ENCODE results near the gene HOXB1.
"Not testable (repeated sequence)": the region's sequence is repeated elsewhere in the genome, so short reads cannot be mapped to it uniquely, and the experiment has no call there.

HOXB1 gene

DNA sequence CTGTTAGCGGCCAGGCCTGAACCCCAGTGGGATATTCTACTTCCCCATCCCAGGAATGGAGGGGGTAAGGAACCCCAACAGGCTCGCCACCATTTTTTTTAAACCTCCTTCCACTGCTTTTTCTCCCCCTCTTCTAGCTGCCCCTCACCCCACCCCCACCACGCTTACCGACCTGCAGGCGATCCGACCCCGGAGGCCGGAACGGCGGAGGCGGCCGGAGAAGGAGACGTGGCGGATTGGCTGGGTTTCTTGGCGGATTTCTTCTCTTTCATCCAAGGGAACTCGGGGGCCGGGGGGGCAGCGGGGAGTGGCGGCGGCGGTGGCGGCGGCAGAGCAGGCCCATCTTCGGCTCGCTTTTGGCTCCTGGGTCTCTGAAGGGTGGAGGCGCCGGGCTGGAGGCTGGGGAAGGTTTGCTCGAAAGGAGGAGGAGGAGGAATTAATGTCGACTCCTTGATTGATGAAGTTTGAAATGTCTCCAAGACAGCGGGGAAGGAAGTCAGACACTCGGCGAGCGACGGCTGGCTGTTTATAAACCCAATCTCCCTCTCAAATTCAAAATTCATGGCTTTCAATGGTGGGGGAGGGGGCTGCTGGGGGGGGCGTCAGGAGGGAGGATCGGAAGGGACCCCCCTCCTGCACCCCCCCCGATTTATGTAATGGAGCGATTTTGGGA, 13.7 kb upstream of the HOXB1 start:
- no peak for DNase-seq (ENCODE audit: low read depth in 2 of 2, low spot score in 1 of 2)

DNA sequence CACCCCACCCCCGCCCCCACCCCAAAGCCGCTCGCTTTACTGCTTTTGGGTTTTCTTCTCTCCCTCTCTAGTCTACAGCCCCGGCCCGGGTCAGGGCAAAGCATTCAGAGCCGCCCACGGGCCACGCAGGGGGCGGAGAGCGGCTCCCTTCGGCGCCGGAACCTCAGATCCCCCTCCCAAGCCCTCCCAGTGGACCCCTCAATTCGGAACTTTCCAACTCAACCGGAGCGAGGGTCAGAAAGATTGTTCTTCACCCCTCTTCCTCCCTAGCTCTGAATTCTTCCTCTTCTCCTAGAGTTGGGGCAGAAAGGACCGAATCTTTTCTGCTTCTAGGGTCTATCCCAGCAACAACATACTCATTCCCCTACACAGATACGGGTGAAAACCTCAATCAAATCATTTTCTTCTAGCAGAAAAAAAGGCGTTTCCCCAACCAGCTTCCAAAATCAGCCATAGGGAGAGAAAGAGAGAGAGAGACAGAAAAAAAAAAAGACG, 13.1 kb upstream of the HOXB1 start:
- no peak for DNase-seq (ENCODE audit: low read depth in 2 of 2, low spot score in 1 of 2)

- peak in 1 of 2 donors; percentile 14 for DNase-seq (ENCODE audit: low read depth in 2 of 2, low spot score in 1 of 2)
Measured at GRCh38 chr17:48543107-48543853, 12.5 kb upstream of the HOXB1 start.

DNA sequence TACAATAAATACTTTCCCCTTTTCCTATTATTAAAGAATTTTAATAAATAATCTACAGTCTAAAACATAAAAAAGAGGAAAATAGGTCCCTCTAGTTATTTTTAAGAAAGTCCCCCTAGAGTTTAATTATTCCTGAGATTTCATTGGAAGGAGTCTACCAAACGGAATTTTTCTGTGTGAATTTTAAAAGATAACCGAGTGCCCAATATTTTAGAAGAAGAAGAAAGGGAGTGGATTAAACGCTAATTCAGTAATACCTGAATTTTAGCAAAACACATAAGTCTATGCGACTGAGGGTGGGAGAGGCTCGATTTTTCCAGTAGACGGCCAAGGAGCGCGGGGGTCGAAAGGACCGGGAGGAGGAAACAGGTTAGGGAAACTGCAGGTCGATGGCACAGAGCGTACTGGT, 11.9 kb upstream of the HOXB1 start:
- no peak for DNase-seq (ENCODE audit: low read depth in 2 of 2, low spot score in 1 of 2)

DNA sequence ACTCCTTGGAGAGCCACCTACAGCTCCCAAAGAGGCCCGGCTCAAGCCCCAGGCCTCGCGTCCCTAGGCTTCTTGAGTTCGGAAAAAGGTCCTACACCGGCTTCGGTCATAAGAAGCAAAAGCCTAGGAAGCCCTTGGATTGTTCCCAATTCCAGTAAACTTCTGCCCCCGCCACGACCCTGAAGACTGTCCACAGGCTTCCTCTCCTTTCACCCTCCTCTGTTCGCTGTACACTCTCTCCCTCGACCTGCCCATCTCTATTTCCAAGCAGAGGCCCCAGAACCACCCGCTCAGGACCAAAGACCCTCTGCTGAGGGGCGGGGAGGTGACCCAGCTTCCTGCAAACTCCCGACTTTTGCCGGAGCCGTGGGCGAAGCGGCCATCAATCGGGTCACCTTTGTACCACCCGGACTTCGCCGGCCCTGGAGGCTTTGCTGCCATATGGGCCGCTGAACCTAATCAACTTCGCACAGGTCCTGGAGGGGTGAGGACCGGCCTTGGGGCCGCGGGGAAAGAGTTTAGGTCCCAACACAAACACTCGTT, 11.4 kb upstream of the HOXB1 start:
- DNase-seq (ENCODE audit: low read depth in 2 of 2, low spot score in 1 of 2), result no peak

- DNase-seq (ENCODE audit: low read depth in 2 of 2, low spot score in 1 of 2), result no peak
Measured at GRCh38 chr17:48541577-48542113, 10.8 kb upstream of the HOXB1 start.

- DNase-seq (ENCODE audit: low read depth in 2 of 2, low spot score in 1 of 2), result no peak
Measured at GRCh38 chr17:48541036-48541576, 10.3 kb upstream of the HOXB1 start.

DNA sequence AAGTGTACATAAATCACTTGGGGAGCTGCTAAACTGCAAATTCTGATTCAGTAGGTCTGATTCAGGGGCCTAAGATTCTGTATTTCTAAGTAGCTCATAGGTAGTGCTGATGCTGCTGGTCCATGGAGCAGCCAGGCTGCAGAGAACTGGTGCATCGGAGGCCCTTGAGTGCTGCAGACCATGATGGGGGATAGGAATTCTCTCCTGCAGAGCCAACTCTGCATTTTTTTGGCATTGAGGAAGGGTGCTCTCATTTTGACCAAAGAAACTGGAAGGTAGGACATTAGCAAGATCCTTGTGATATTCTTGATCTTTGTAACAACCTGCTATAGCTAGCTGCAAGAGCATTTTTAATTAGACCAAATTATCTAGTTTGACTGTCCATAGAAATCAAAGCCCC, 9.4 kb upstream of the HOXB1 start:
- DNase-seq (ENCODE audit: low read depth in 2 of 2, low spot score in 1 of 2), result no peak

- DNase-seq (ENCODE audit: low read depth in 2 of 2, low spot score in 1 of 2), result no peak
Measured at GRCh38 chr17:48539177-48539576, 8.4 kb upstream of the HOXB1 start.

- DNase-seq (ENCODE audit: low read depth in 2 of 2, low spot score in 1 of 2), result no peak
Measured at GRCh38 chr17:48537316-48537715, 6.5 kb upstream of the HOXB1 start.

GRCh38 chr17:48535793-48536559, 5.2 kb upstream of the HOXB1 start:
- not testable (repeated sequence) for DNase-seq (ENCODE audit: low read depth in 2 of 2, low spot score in 1 of 2)

GRCh38 chr17:48532261-48532660, 1.4 kb upstream of the HOXB1 start:
- DNase-seq (ENCODE audit: low read depth in 2 of 2, low spot score in 1 of 2), result no peak

GRCh38 chr17:48530208-48530886, 464 bp downstream of the HOXB1 start:
- DNase-seq (ENCODE audit: low read depth in 2 of 2, low spot score in 1 of 2), result no peak

DNA sequence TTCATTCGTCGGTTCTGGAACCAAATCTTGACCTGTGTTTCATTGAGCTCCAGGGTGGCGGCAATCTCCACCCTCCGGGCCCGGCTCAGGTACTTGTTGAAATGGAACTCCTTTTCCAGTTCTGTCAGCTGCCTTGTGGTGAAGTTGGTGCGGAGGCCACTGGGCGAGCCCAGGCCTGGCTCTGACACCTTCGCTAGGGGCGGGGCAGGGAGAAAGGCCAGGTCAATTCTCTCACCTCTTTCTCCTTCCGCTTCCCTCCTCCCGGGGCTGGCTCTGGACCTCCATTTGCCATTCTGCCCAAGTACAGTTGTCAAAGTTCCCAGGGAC, 1.2 kb downstream of the HOXB1 start:
- DNase-seq (ENCODE audit: low read depth in 2 of 2, low spot score in 1 of 2), result no peak

DNA sequence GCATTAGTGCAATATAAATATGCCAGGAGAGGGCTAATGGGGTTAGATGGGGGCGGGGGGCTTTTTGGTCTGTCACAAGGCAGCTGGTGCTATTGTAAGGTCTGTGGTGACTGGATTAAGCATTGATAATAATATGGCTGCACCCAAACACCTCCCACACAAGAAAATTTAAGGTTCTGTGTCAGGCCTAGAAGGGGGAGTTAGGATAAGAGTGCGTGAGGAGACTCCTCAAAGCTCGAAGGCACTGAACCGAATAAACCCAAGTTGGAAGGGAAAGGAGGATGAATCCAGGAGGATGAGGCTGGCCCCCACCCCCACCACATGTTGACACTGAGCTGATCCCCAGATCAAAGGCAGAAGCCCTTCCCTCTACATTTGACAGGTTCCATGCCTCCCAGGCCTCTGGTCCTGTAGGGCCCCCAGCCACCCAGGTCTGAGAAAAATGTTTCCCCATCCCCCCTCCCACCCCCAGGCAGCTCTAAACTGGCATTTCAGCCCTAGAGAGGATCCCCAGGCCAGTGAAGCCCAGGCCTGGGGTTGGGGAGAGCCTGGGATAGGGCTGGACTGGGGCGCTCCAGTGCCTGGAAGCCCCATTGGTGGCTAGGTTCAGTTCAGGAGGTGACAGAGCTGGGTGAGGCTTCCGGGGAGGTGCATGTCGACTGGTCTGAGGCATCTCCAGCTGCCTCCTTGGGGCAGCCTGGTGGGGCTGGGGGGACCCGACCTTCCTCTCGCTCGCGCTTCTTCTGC, 1.7 kb downstream of the HOXB1 start:
- DNase-seq (ENCODE audit: low read depth in 2 of 2, low spot score in 1 of 2), result no peak

GRCh38 chr17:48528153-48528935, 2.5 kb downstream of the HOXB1 start:
- DNase-seq (ENCODE audit: low read depth in 2 of 2, low spot score in 1 of 2), result no peak

DNA sequence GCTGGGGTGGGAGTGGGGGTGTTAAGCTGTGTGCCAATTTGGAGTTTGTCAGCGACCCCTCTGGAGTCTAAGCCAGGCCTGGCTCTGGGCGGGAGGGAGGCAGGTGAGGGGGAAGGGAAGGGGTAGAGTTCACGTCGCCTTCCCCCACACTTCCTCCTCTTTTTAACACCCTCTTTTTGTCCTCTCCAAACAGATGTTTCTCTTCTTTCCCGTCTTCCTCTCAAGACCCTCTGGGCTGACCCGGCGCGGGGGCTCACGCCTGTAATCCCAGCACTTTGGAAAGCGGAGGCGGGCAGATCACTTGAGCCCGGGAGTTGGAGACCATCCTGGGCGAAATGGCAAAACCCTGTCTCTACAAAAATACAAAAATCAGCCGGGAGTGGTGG, 3.3 kb downstream of the HOXB1 start:
- DNase-seq (ENCODE audit: low read depth in 2 of 2, low spot score in 1 of 2), result no peak

GRCh38 chr17:48526608-48527546, 3.9 kb downstream of the HOXB1 start:
- no peak for DNase-seq (ENCODE audit: low read depth in 2 of 2, low spot score in 1 of 2)

Data from stimulated activated CD8-positive, alpha-beta memory T cell treated with anti-CD3 and anti-CD28 coated beads, Interleukin-4, amount 100 ng/mL, for 4 hours (primary cell).